OCI-M1 (cell line): ENCODE measurements around the gene RNASEL.
"Not testable (repeated sequence)": the region's sequence is repeated elsewhere in the genome, so short reads cannot be mapped to it uniquely, and the experiment has no call there.

ENCODE experiments used
- DNase-seq: peaks from one replicate; lab custom pipeline; 2025; lab: John Stamatoyannopoulos, UW

RNASEL gene

DNA sequence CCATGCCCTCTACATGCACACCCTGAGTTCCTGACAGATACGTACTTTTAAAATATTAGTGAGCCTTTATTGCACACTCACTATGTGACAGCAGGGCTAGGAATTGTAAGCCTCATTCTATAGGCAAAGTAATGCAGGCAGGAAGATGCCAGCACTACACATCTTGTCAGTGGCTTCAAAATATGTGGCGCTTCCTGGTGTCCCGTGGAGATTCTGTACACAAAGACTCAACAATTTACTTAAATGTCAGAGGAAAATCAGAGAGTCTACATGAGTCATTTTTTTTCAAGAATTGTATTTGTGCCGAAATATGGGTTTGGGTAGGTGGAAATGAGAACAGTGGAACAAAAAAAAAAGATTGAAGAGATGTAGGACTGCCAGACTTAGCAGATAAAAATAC, 27.6 kb downstream of the RNASEL start:
- no peak for DNase-seq

DNA sequence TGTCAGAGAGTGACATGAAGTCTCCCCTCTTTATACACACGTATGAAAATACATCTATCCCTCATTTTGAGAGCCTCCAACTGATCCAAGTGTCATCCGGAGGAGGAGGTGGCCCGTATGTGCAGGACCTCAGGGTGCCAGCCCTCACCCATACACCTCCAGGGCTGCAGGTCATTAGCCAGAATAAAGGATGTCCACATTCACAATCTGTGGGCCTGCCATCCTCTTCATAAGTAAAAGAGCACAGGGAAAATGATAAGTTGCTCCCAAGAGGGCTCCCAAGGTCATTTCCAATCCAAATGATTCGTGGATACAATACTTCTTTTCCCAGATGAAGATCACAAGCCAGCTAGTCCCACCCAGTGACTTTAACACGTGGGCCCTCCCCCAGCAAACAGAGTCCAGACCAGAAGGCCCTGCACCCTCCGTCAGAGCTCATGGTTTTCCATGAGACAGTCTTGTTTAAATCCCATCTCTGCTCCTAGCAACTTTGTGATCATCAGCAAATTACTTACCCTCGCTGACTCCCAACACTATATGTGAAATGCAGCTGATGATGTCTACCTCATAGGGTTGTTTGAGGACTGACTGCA, 28.6 kb downstream of the RNASEL start:
- no peak for DNase-seq

DNA sequence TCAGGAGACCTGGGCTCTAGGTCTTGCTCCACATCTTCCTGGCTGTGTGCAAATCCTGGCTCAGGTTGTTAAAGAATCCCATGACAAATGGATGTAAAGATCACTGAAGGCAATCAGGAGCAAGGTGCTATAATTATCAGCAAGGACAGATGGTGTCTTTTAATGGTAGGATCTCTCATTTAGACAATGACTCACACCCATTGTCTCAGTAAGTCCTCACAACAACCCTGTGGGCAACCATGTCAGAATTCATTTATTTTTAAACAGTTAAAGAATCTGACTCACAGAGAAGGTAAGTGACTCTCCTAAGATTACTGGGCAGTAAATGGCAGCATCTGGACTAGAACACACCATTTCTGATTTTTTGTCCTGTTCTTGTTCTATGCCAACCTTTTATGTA, 32.8 kb downstream of the RNASEL start:
- DNase-seq = no peak

DNA sequence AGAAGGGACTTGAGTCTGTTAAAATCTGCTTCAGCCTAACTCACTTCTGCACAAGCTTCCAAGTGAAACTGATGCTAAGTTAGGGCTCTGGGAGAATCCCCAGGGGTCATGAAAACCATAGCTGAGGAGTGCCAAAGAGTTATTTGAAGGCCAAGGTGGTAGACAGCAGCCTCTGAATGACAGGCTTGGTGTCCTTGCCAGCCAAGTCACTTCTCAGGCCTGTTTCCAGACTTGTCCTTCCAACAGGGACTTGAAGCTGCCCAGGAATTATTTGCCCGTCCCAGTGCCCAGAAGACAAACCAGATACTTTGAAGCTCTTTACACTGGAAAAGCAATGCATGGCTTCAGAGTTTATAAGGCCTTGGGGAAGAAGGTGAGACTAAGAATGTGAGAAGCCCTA, 33.6 kb downstream of the RNASEL start:
- DNase-seq = no peak

DNA sequence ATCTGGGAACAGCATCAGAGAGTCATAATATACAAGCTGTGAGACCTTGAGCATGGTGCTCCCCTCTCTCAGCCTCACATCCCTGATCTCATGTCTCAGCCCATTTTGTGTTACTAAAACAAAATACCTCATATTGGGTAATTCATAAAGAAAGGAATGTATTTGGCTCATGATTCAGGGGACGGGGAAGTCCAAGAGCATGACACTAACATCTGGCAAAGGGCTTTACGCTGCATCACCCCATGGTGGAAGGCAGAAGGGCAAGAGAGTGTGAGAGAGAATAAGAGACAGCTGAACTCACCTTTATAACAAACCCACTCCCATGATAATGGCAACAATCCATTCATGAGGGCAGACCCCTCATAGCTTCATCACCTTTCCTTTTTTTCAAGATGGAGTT, 36.5 kb downstream of the RNASEL start:
- DNase-seq = no peak

DNA sequence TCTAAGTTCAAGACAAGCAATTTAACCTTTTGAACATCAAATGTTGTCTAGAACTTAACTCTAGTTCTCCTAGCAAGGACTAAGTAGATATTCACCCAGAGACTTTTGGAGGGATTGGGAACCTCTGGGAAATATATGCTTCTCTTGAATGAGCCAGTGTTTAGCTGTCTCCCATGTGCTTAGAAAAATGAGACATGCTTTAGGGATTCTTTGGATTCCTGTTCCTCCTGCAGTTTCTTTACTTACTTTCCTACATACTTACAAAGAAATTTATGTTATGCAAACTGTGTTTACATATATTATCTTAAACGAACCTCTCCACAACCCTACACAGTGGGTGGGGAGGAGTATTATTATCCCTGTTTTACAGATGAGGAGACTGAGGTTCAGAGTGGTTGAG, 39.2 kb downstream of the RNASEL start:
- DNase-seq = no peak

DNA sequence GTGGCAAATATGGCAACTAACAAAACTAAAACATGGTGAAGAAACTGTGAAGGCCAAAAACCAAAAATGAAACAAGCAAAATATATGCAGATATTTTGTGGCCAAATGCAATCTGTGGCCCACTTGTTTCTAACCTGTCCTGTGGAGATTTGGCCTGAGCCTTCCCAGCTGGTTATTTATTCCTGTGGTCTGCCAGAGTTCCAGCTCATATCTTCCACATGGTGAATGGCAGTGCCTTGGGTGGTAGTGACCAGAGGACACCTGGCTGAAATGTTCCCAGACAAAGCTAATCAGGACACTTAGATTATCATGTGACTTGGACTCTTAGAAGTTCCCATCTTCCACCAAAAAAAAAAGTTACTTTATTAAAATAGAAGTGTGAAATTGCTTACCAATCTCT, 39.7 kb downstream of the RNASEL start:
- no peak for DNase-seq

DNA sequence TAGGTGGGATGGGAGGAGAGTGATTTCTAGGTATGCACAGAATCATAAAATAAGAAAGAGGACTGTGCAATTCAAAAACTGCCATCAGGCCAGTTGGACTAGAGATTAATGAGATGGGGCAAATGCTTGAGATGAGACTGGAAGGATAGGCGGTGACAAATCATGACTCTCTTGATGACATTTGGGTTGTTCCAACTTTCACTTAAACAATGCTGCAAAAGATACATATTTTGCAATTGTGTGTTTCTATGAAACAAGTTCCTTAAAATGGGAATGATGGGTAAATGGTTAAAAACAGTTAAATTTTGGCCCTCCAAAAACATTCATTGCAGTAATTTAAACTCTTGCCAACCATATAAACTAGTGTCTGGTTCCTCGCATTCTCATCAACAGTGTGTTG, 55.2 kb downstream of the RNASEL start:
- DNase-seq = no peak

DNA sequence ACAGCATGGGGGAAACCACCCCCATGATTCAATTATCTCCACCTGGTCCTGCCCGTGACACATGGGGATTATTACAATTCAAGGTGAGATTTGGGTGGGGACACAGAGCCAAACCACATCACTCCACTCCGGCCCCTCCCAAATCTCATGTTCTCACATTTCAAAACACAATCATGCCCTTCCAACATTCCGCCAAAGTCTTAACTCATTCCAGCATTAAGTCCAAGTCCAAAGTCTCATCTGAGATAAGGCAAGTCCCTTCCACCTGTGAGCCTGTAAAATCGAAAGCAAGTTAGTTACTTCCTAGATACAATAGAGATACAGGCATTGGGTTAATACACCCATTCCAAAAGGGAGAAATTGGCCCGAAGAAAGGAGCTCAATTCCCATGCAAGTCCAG, 60.9 kb downstream of the RNASEL start:
- DNase-seq = not testable (repeated sequence)

DNA sequence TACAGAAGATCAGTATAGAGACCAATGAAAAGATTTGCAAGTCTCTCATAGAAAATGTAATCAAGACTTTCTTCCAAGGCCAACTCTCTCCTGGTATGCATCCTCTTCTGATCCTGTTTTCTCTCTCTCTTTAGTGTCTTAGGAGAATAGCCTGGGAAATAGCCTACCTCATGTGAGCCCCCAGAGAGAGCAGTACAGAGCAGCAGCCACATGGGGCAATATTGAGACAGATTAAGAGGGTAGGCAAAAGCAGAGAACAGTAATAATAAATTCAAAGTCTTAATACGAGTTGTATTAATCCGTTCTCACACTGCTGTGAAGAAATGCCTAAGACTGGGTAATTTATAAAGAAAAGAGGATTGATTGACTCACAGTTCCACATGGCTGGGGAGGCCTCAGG, 61.4 kb downstream of the RNASEL start:
- DNase-seq = peak; percentile 38

DNA sequence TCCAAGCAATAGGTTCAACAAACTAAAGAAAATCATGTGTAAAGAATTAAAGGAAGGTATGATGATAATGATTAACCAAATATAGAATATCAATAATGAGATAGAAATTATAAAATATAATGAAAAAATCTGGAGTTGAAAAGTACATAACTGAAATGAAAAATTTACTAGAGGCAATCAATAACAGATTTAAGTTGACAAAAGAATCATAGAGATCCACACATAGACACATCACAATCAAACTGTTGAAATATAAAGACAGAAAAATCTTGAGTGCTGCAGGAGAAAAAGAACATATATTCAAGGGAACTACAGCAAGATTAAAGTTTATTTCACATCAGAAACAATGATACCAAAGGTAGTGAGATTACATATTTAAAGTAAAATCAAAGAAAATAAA, 63.7 kb downstream of the RNASEL start:
- DNase-seq = no peak
